Stimulated activated memory B cell treated with anti-CD40 and anti-IgM and Interleukin-4, amounts not matched to agents 10 μg/mL and 1 μg/mL and 100 μg/mL, for 72 hours (primary cell): Measurements from ENCODE around the gene HELZ2.
A peak's percentile ranks its signal among the peaks of the same experiment; 100 is the strongest.
"Not testable (repeated sequence)": the region's sequence is repeated elsewhere in the genome, so short reads cannot be mapped to it uniquely, and the experiment has no call there.

Experiments used
- ATAC-seq: fragments of 150-1000 bp; cut with Tn5 transposase; 2 replicates; pipeline ENCODE4 v1.10.0; 2021
- H3K27ac Mint-ChIP-seq: one replicate; pipeline ENCODE4 v1.8.0; 2022; ENCODE audit warnings: mild to moderate bottlenecking, mixed read lengths
- H3K27me3 Mint-ChIP-seq: one replicate; pipeline ENCODE4 v1.8.0; 2022; ENCODE audit warnings: mixed read lengths
- H3K36me3 Mint-ChIP-seq: one replicate; pipeline ENCODE4 v1.8.0; 2022; ENCODE audit warnings: mixed read lengths
- H3K4me1 Mint-ChIP-seq: one replicate; pipeline ENCODE4 v1.8.0; 2022; ENCODE audit warnings: mixed read lengths
- H3K4me3 Mint-ChIP-seq: one replicate; pipeline ENCODE4 v1.8.0; 2022; ENCODE audit warnings: mild to moderate bottlenecking, moderate library complexity, mixed read lengths
- H3K9me3 Mint-ChIP-seq: one replicate; pipeline ENCODE4 v1.8.0; 2022; ENCODE audit warnings: mixed read lengths

The HELZ2 gene

GRCh38 chr20:63610581-63611435 lies 36.8 kb upstream of the HELZ2 start:
- Mint-ChIP-seq H3K9me3 (no peaks in the 10 kb centered on the region), H3K4me3 (no peak overlapping the region), H3K36me3 (peaks cover 43% of the 10 kb centered on the region), H3K27me3 (no peaks in the 10 kb centered on the region), H3K27ac (no peak overlapping the region), H3K4me1 (peaks cover 14% of the 10 kb centered on the region)
- ATAC-seq = no peak

GRCh38 chr20:63606686-63607085 lies 32.6 kb upstream of the HELZ2 start:
- no peaks in the 10 kb centered on the region for H3K9me3 Mint-ChIP-seq
- no peak for ATAC-seq
- H3K4me3 Mint-ChIP-seq = no peak overlapping the region
- H3K4me1 Mint-ChIP-seq = peaks cover 25% of the 10 kb centered on the region
- no peak overlapping the region for H3K27ac Mint-ChIP-seq
- peaks cover 28% of the 10 kb centered on the region for H3K36me3 Mint-ChIP-seq
- H3K27me3 Mint-ChIP-seq = no peaks in the 10 kb centered on the region

- H3K27ac Mint-ChIP-seq = peak overlapping the region; percentile 76
- H3K36me3 Mint-ChIP-seq = peaks cover 39% of the 10 kb centered on the region
- peak; percentile 64 for ATAC-seq
- no peak overlapping the region for H3K4me3 Mint-ChIP-seq
- H3K4me1 Mint-ChIP-seq = peaks cover 19% of the 10 kb centered on the region
- H3K9me3 Mint-ChIP-seq = no peaks in the 10 kb centered on the region
- H3K27me3 Mint-ChIP-seq = no peaks in the 10 kb centered on the region
Observed at GRCh38 chr20:63602321-63602720, 28.3 kb upstream of the HELZ2 start.

GRCh38 chr20:63601679-63602078 lies 27.6 kb upstream of the HELZ2 start:
- Mint-ChIP-seq H3K4me1 (peaks cover 15% of the 10 kb centered on the region), H3K36me3 (peaks cover 40% of the 10 kb centered on the region)
- not testable (repeated sequence) for ATAC-seq, H3K27ac Mint-ChIP-seq, H3K9me3 Mint-ChIP-seq, H3K4me3 Mint-ChIP-seq, H3K27me3 Mint-ChIP-seq

- ATAC-seq = no peak
- Mint-ChIP-seq H3K36me3 (peaks cover 44% of the 10 kb centered on the region), H3K27me3 (no peaks in the 10 kb centered on the region), H3K4me3 (no peak overlapping the region), H3K4me1 (peaks cover 11% of the 10 kb centered on the region), H3K9me3 (no peaks in the 10 kb centered on the region), H3K27ac (no peak overlapping the region)
Observed at GRCh38 chr20:63599396-63600050, 25.5 kb upstream of the HELZ2 start.

- H3K4me1 Mint-ChIP-seq = peaks cover 11% of the 10 kb centered on the region
- no peaks in the 10 kb centered on the region for H3K27me3 Mint-ChIP-seq
- H3K27ac Mint-ChIP-seq = no peak overlapping the region
- H3K9me3 Mint-ChIP-seq = no peaks in the 10 kb centered on the region
- ATAC-seq = no peak
- H3K36me3 Mint-ChIP-seq = peaks cover 40% of the 10 kb centered on the region
- H3K4me3 Mint-ChIP-seq = no peak overlapping the region
Observed at GRCh38 chr20:63598479-63599395, 24.7 kb upstream of the HELZ2 start.

- Mint-ChIP-seq H3K36me3 (peaks cover 44% of the 10 kb centered on the region), H3K4me1 (peaks cover 9% of the 10 kb centered on the region), H3K27ac (no peak overlapping the region), H3K4me3 (no peak overlapping the region), H3K9me3 (no peaks in the 10 kb centered on the region), H3K27me3 (no peaks in the 10 kb centered on the region)
- no peak for ATAC-seq
Observed at GRCh38 chr20:63597651-63598478, 23.8 kb upstream of the HELZ2 start.

GRCh38 chr20:63596423-63596822 lies 22.4 kb upstream of the HELZ2 start:
- no peaks in the 10 kb centered on the region for H3K9me3 Mint-ChIP-seq
- no peak overlapping the region for H3K4me3 Mint-ChIP-seq
- H3K4me1 Mint-ChIP-seq = no peaks in the 10 kb centered on the region
- ATAC-seq = no peak
- H3K36me3 Mint-ChIP-seq = peaks cover 42% of the 10 kb centered on the region
- H3K27ac Mint-ChIP-seq = no peak overlapping the region
- no peaks in the 10 kb centered on the region for H3K27me3 Mint-ChIP-seq

- no peak overlapping the region for H3K27ac Mint-ChIP-seq
- H3K9me3 Mint-ChIP-seq = no peaks in the 10 kb centered on the region
- H3K36me3 Mint-ChIP-seq = peaks cover 51% of the 10 kb centered on the region
- no peak overlapping the region for H3K4me3 Mint-ChIP-seq
- no peaks in the 10 kb centered on the region for H3K4me1 Mint-ChIP-seq
- no peak for ATAC-seq
- no peaks in the 10 kb centered on the region for H3K27me3 Mint-ChIP-seq
Observed at GRCh38 chr20:63595416-63596127, 21.5 kb upstream of the HELZ2 start.

GRCh38 chr20:63594043-63594561 lies 20.1 kb upstream of the HELZ2 start:
- no peaks in the 10 kb centered on the region for H3K27me3 Mint-ChIP-seq
- H3K4me3 Mint-ChIP-seq = no peak overlapping the region
- peaks cover 57% of the 10 kb centered on the region for H3K36me3 Mint-ChIP-seq
- H3K27ac Mint-ChIP-seq = no peak overlapping the region
- no peaks in the 10 kb centered on the region for H3K9me3 Mint-ChIP-seq
- ATAC-seq = no peak
- H3K4me1 Mint-ChIP-seq = no peaks in the 10 kb centered on the region

- no peaks in the 10 kb centered on the region for H3K27me3 Mint-ChIP-seq
- no peaks in the 10 kb centered on the region for H3K4me1 Mint-ChIP-seq
- no peak for ATAC-seq
- H3K36me3 Mint-ChIP-seq = peaks cover 57% of the 10 kb centered on the region
- no peaks in the 10 kb centered on the region for H3K9me3 Mint-ChIP-seq
- no peak overlapping the region for H3K4me3 Mint-ChIP-seq
- no peak overlapping the region for H3K27ac Mint-ChIP-seq
Observed at GRCh38 chr20:63592661-63593060, 18.6 kb upstream of the HELZ2 start.

GRCh38 chr20:63591786-63592355 lies 17.8 kb upstream of the HELZ2 start:
- Mint-ChIP-seq H3K9me3 (no peaks in the 10 kb centered on the region), H3K4me3 (no peak overlapping the region), H3K4me1 (no peaks in the 10 kb centered on the region), H3K27ac (no peak overlapping the region), H3K36me3 (peaks cover 53% of the 10 kb centered on the region), H3K27me3 (no peaks in the 10 kb centered on the region)
- ATAC-seq = no peak

- no peaks in the 10 kb centered on the region for H3K27me3 Mint-ChIP-seq
Observed at GRCh38 chr20:63591147-63591533, 17.1 kb upstream of the HELZ2 start.

More at GRCh38 chr20:63591147-63591533, 17.1 kb upstream of the HELZ2 start:
- Mint-ChIP-seq H3K4me1 (no peaks in the 10 kb centered on the region), H3K36me3 (peaks cover 53% of the 10 kb centered on the region), H3K9me3 (no peaks in the 10 kb centered on the region), H3K27ac (no peak overlapping the region), H3K4me3 (no peak overlapping the region)
- ATAC-seq = no peak
